HG02970 (cell line): ENCODE results near the gene MYBPC1.
"Not testable (repeated sequence)": the region's sequence is repeated elsewhere in the genome, so short reads cannot be mapped to it uniquely, and the experiment has no call there.

Experiments used
- ATAC-seq: cut with Tn5 transposase; IDR thresholded peaks from one replicate; pipeline ENCODE4 v1.9.1; 2021; ENCODE audit warnings: mild to moderate bottlenecking, moderate library complexity, moderate number of reproducible peaks; ENCODE audit not compliant: unreplicated experiment, low FRiP score

Gene MYBPC1

DNA sequence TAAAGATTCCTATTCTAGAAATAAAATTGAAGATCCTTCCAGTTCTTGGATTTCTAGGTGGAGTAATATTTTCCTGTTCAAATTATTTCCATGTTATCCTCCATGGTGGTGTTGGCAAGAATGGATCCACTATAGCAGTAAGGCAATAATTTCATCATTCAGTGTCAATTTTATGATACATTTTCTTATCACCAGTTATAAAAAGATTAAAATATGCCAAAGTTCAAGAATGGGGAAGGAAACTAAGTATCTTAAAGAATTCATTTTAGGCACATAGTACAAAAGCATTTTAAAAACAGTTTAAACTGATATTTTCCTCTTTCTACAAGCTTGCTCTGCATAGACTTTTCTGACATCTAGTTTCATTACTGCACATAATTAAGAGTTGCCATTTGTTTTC, 125.3 kb downstream of the MYBPC1 start:
- ATAC-seq = no peak

DNA sequence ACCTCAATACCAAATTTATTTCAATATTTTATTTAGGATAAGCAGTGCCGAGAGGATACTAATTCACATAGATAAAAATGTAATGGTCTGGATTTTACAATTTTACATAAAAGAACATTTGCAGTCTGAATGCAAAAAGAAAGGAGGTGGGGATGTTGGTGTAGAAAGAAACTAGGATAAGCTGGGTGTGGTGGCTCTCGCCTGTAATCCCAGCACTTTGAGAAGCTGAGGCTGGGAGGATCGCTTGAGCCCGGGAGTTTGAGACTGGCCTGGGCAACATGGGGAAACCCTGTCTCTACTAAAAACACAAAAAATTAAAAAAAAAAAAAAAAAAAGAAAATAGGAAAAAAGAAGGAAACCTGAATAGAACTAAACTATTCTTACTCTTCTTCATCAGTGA, 127.6 kb downstream of the MYBPC1 start:
- no peak for ATAC-seq

DNA sequence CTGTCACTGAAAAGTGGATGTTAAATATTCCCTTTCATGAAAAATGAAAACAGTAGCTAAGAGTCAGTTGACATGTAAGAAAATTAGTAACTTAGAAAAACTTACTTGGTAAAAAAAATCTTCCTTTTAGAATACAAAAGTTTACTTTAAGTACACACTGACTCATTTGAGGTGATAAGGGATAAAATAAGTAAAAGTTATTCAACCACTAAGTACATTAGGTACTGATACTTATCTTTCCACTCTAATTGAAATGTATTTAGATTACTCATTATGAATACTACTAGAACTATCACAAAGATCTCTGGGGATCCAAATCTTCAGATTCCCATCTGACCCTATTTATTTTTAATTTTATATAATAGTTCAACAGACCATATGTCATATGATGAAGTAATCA, 132.3 kb downstream of the MYBPC1 start:
- no peak for ATAC-seq

DNA sequence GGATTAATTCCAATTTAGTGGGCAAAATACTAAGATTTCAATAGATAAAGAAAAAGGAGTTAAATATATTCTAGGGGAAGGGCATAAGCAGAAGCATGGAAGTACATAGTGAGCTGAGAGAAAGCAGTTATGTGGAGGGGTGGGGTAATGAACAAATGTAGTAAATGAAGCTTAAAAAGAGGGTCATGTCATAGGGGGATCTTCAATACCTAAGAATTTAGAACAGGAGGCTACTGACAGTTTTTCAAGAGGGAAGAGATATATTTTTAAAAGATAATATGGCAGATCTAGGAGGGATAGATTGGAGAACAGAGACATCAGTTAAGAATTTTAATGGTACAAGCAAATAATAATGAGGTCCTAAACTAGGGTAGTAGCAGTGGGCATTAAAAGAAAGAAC, 135.1 kb downstream of the MYBPC1 start:
- no peak for ATAC-seq

DNA sequence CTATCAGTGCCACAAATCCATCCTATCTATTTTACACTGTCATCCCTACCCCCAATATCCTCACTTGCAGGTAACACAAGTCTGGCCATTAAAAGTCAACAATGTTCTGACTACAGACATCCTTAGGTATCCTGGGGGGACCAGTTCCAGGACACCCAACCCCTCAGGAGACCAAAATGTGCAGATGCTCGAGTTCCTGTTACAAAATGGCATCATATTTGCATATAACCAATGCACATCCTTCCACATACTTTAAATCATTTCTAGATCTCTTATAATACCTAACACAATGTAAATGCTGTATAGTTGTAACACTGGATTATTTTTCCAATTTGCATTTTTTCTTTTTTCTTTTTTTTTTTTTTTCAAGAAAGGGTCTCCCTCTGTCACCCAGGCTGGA, 137.5 kb downstream of the MYBPC1 start:
- ATAC-seq = no peak

DNA sequence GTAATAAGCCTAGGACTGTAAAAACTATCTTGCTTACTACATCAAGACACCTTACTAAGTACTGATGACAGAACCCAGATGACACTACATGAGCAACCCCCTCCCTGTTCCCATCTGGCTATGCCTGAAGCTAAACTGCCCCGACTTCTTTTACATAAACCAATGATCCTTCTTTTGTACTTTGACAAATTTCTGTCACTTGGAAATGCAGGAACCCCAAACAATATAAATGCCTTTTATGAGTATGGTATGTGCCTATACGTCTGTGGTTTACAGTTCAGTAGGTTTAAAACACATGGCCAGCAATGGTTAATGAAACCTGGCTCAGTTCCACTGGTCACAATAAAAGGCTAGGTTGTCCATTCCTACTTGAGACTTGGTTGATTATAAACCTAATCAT, 138.4 kb downstream of the MYBPC1 start:
- ATAC-seq = no peak

DNA sequence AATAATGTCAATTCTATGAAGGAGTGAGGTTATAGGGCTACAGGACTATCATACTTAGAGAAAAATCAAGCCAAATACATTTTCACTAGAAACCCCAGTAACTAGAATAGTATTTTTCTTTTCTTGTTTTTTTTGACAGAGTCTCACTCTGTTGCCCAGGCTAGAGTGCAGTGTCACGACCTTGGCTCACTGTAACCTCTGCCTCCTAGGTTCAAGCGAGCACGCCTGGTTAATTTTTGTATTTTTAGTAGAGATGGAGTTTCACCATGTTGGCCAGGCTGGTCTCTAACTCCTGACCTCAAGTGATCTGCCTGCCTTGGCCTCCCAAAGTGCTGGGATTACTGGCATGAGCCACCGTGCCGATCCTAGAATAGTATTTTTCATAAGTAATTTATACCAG, 139.7 kb downstream of the MYBPC1 start:
- not testable (repeated sequence) for ATAC-seq
